Measurements from ENCODE around the gene SEPHS2.
"Not testable (repeated sequence)": the region's sequence is repeated elsewhere in the genome, so short reads cannot be mapped to it uniquely, and the experiment has no call there.

Gene SEPHS2

GRCh38 chr16:30445408-30446202 lies at the start of gene SEPHS2:
TSS of gene SEPHS2 (minus strand) at chr16:30445874. CDS start at chr16:30445727, 147 bp downstream.
- DNase-seq: peak; percentile 94

- no peak for DNase-seq
Measured at GRCh38 chr16:30494709-30495108, 49.0 kb upstream of the SEPHS2 start.

DNA sequence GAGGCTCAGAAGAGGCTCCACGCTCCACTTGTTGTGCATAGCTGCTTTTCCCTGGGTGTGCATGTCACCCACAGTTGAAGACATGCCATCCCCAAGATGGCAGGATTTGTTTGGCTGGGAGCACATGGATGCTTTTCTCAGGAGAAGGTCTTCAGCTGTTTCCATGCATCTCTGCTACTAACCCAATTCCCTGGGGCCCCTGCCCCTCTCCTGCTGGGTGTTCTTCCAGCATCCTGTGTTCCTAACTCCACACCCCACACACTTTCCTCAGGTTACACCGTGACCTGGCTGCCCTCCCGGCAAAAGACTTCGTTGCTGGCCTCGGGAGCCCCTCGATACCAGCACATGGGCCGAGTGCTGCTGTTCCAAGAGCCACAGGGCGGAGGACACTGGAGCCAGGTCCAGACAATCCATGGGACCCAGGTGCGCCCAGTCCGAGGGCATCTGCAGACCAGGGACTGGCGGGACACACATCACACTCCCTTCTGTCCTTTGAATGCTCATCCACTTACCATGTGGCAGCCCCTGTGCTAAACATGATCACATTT lies 48.3 kb upstream of the SEPHS2 start:
- no peak for DNase-seq

DNA sequence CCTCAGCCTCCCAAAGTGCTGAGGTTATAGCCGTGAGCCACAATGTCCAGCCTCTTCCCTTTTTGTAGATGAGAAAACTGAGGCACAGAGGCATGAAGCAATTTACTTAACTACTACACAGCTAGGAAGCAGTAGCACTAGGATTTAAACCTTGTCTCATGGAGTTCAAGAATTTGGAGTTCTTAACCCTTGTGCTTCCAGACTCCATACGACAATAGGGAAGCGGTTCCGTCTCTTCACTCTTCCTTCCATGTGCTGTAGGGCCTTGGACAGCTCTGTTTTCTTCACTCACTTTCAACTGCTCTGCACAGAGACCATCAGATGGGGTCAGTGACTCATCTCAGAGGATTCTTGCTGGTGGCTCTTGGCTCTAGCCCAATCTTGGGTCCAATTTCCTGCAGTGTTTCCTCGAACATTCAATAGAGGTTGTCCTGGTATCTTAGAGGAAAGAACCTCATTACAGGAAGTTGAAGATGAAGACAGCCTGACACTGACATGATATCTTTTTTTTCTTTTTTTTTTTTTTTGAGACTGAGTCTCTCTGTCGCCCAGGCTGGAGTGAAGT lies 46.2 kb upstream of the SEPHS2 start:
- DNase-seq: no peak

DNA sequence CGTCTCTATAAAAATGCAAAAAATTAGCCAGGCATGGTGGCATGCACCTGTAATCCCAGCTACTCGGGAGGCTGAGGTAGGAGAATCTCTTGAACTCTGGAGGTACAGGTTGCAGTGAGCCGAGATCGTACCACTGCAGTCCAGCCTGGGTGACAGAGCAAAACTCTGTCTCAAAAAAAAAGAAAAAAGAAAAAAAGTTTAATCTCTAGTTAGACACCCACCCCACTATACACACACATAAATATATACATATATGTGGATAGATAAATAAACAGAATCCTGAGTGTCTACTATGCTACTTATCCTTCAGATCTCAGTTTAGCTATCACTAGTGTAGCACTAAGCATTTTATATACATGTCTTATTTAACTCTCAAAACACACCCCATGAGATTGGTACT lies 45.6 kb upstream of the SEPHS2 start:
- DNase-seq: no peak

DNA sequence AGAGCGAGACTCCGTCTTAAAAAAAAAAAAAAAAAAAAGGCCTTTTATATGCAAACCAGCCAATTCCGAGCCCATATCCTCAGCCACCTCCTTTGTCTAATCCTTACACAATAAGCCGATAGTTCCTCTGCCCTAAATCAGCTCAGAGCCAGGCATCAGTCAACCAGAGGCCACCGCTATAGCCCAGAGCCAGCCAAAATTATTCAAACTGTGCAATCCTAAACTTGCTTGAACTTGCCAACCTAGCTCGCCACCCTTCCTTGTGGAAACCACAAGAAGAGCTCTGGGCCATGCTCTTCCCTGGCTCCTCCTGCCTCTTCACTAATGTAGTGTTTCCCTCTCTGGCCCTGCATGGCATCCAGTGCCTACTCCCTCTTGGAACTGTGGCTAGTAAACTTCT lies 44.5 kb upstream of the SEPHS2 start:
- no peak for DNase-seq

GRCh38 chr16:30488764-30489605 lies 43.3 kb upstream of the SEPHS2 start:
- DNase-seq: no peak

- no peak for DNase-seq
Measured at GRCh38 chr16:30485818-30486436, 40.3 kb upstream of the SEPHS2 start.

- DNase-seq: no peak
Measured at GRCh38 chr16:30484887-30485286, 39.2 kb upstream of the SEPHS2 start.

DNA sequence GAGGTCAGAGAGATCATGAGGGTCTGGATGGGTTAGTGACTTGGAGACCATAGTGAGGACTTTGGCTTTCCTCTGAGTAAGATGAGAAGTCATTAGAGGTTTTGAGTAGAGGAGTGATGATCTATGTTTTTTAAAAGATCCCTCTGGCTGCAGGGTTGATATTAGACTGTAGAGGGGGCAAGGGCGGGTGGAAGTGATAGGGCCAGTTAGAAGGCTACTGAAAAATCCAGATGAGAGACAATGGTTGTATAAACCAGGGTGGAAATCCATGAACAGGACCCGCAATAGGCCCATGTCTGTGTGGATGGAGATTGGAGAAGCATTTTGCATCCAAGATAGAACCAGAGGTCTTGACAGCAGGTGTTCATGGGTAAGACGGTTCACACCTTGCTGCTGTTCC lies 36.7 kb upstream of the SEPHS2 start:
- no peak for DNase-seq

- DNase-seq: no peak
Measured at GRCh38 chr16:30481381-30481780, 35.7 kb upstream of the SEPHS2 start.

- DNase-seq: no peak
Measured at GRCh38 chr16:30478766-30479478, 33.2 kb upstream of the SEPHS2 start.

GRCh38 chr16:30477773-30478172 lies 32.1 kb upstream of the SEPHS2 start:
- not testable (repeated sequence) for DNase-seq

DNA sequence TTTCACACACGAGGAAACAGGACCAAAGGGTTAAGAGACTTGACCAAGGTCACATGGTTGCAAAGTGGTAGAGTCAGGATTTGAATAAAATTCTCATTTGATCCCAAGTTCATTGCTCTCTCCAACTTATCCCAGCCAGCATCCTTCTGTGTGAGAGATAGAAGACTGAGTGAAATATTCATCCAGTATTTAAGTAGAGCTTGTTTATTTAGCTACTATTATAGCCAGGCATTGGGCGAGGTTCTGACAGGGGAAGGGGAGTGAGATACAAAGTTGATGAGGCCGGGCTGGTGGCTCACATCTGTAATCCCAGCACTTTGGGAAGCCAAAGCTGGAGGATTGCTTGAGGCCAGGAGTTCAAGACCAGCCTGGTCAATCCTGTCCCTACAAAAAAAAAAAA lies 31.3 kb upstream of the SEPHS2 start:
- DNase-seq: no peak

- DNase-seq: no peak
Measured at GRCh38 chr16:30474684-30475083, 29.0 kb upstream of the SEPHS2 start.

- DNase-seq: no peak
Measured at GRCh38 chr16:30474074-30474452, 28.4 kb upstream of the SEPHS2 start.

GRCh38 chr16:30473231-30474073 lies 27.8 kb upstream of the SEPHS2 start:
- DNase-seq: peak; percentile 65

DNA sequence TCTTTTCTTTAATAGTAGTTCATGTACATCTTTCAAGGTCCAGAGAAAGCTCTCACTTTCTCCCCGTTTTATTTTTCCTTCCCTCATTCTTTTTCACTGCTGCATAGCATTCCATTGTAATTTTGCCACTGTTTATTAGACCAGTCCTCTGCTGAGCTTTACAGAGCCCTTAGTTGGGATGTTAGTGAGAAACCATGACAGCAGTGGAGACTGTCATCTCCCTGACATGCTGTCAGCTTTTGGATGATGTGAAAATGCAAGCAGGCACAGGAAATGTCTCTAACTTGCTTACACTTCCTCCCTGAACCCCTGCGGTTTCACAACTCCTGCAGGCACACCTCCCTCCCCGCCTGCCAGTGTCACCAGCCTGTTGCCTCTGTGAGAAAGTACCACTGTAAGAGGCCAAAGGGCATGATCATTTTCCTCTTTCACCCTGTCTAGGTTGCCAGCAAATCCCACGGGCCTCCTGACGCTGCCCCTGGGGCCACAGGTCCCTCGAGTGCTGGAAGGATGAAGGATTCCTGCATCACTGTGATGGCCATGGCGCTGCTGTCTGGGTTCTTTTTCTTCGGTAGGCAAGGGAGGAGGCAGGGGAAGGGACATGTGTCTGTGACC lies 26.8 kb upstream of the SEPHS2 start, which contains the start of gene ITGAL:
Gene ITGAL (plus strand): TSS at position 415 of the 615 bp plus-strand sequence. CDS start 96 bp downstream, at position 511.
- DNase-seq: peak; percentile 70

DNA sequence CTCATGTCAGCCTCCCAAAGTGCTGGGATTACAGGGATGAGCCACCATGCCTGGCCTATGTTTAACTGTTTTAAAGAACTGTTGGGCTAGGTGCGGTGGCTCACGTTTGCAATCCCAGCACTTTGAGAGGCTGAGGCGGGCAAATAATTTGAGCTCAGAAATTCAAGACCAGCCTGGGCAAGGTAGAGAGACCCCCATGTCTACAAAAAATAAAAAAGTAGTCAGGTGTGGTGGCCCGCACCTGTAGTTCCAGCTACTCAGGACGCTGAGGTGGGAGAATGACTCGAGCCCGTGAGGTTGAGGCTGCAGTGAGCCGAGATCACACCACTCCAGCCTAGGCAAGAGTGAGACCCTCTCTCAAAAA lies 24.9 kb upstream of the SEPHS2 start:
- no peak for DNase-seq

DNA sequence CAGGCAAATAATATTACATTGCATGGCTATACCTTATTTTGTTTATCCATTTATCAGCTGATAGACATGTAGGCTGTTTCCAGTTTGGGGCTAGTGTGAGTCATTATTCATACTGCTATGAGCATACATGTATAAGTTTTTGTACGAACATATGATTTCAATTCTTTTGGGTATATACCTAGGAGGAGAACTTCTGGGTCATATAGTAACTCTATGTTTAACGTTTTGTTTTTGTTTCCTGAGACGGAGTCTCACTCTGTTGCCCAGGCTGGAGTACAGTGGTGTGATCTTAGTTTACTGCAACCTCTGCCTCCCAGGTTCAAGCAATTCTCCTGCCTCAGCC lies 24.5 kb upstream of the SEPHS2 start:
- DNase-seq: no peak

GRCh38 chr16:30464078-30464477 lies 18.4 kb upstream of the SEPHS2 start:
- no peak for DNase-seq
